ENCODE data around the gene TUBA1B. TPM values are rescaled to one million over a fixed set of nuclear protein-coding genes. Genes with fewer than 3 reads are reported as not detected.
"Not testable (repeated sequence)": the region's sequence is repeated elsewhere in the genome, so short reads cannot be mapped to it uniquely, and the experiment has no call there.

The TUBA1B gene
- total RNA-seq, 1 donor from 2014 or later = 544 TPM

DNA sequence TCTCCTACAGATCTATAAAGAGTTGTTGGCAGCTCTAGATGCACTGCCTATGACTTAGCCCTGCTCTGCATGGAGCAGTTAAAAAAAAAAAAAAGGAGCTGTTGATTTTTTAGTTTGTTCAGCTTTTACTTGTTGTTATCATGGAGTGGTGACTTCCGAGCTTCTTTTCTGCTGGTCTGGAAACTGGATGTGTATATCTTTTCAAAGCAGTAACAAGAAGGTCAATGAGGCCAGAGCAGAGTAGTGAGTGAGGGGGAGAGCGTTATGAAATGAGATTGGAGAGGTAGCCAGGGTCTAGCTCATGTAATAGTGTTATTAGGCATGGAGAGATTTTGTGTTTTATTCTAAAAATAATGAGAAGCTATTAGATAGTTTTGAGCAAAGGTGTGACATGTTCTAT, 13.2 kb upstream of the TUBA1B start:
- Mint-ChIP-seq H3K4me1 (ENCODE audit: low read depth) (no peaks in the 10 kb centered on the region), H3K9me3 (ENCODE audit: low read depth) (no peaks in the 10 kb centered on the region), H3K4me3 (ENCODE audit: unreplicated experiment) (no peak overlapping the region), H3K27me3 (ENCODE audit: low read depth) (no peaks in the 10 kb centered on the region), H3K27ac (ENCODE audit: unreplicated experiment) (no peak overlapping the region), H3K36me3 (ENCODE audit: low read depth) (peaks cover 2% of the 10 kb centered on the region)
- DNase-seq (ENCODE audit: low spot score) = no peak
- TF ChIP-seq, protein P1, sequence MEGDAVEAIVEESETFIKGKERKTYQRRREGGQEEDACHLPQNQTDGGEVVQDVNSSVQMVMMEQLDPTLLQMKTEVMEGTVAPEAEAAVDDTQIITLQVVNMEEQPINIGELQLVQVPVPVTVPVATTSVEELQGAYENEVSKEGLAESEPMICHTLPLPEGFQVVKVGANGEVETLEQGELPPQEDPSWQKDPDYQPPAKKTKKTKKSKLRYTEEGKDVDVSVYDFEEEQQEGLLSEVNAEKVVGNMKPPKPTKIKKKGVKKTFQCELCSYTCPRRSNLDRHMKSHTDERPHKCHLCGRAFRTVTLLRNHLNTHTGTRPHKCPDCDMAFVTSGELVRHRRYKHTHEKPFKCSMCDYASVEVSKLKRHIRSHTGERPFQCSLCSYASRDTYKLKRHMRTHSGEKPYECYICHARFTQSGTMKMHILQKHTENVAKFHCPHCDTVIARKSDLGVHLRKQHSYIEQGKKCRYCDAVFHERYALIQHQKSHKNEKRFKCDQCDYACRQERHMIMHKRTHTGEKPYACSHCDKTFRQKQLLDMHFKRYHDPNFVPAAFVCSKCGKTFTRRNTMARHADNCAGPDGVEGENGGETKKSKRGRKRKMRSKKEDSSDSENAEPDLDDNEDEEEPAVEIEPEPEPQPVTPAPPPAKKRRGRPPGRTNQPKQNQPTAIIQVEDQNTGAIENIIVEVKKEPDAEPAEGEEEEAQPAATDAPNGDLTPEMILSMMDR (IDR thresholded peaks at IDR 0.05) = no peak

DNA sequence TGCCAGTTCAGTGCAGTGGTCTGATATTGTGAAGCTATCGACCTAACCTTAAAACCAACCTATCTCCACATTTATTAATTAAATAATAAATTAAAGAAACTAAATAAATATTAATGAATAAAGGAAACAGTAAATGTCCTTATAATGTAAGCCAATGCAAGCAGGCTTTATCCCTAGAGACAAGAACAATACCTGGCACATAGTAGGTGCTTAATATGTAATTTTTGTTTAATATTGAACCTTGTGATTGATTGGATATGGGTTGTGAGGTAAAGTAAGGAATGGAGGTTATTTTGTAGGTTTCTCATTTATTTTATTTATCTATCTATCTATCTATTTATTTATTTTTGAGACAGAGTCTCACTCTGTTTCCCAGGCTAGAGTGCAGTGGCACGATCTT, 7.8 kb upstream of the TUBA1B start:
- TF ChIP-seq, protein P1 (IDR thresholded peaks at IDR 0.05) = no peak
- Mint-ChIP-seq H3K9me3 (ENCODE audit: low read depth) (no peaks in the 10 kb centered on the region), H3K27ac (ENCODE audit: unreplicated experiment) (no peak overlapping the region), H3K36me3 (ENCODE audit: low read depth) (no peaks in the 10 kb centered on the region), H3K4me1 (ENCODE audit: low read depth) (no peaks in the 10 kb centered on the region), H3K27me3 (ENCODE audit: low read depth) (no peaks in the 10 kb centered on the region), H3K4me3 (ENCODE audit: unreplicated experiment) (no peak overlapping the region)
- DNase-seq (ENCODE audit: low spot score) = no peak

DNA sequence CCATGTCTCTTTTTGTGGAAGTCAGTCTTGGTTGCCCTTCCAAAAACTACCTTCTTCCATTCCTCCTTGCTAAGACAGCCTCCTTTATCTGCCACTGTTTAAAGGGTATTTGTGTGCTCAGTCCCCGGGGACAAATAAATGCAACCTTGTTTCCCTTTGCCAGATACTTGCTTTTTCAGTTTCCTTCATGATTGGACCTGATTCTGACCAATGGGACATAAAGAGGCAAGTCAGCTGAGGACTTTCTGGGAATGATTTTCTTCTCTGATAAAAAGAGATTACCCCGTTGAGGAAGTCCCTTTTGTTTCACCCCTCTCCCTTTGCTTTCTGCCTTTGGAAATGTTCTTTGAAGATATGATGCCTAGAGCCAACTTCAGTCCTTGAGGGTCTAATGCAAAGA, 7.4 kb upstream of the TUBA1B start:
- TF ChIP-seq, protein P1 (IDR thresholded peaks at IDR 0.05) = no peak
- no peaks in the 10 kb centered on the region for H3K9me3 Mint-ChIP-seq (ENCODE audit: low read depth)
- peaks cover 2% of the 10 kb centered on the region for H3K4me1 Mint-ChIP-seq (ENCODE audit: low read depth)
- H3K4me3 Mint-ChIP-seq (ENCODE audit: unreplicated experiment) = no peak overlapping the region
- no peak for DNase-seq (ENCODE audit: low spot score)
- no peak overlapping the region for H3K27ac Mint-ChIP-seq (ENCODE audit: unreplicated experiment)
- H3K27me3 Mint-ChIP-seq (ENCODE audit: low read depth) = no peaks in the 10 kb centered on the region
- no peaks in the 10 kb centered on the region for H3K36me3 Mint-ChIP-seq (ENCODE audit: low read depth)

DNA sequence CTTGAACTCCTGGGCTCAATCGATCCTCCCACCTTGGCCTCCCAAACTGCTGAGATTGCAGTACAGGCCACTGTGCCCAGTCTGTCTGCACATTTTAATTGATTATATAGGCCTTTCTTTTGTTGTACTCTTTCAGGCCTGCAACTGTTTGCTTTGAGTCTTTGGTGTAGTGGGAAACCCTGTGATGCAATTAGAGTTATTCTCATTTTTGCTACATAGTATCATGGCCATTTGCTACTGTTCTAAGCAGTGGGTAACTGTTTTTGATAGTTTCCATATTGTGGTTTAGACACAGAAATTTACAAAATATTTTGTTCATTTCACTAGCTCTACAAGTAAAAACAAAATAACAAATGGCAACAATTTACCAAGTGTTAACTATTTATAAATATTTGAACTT, 6.3 kb upstream of the TUBA1B start:
- peaks cover 12% of the 10 kb centered on the region for H3K4me1 Mint-ChIP-seq (ENCODE audit: low read depth)
- no peak overlapping the region for H3K4me3 Mint-ChIP-seq (ENCODE audit: unreplicated experiment)
- H3K9me3 Mint-ChIP-seq (ENCODE audit: low read depth) = no peaks in the 10 kb centered on the region
- H3K36me3 Mint-ChIP-seq (ENCODE audit: low read depth) = no peaks in the 10 kb centered on the region
- TF ChIP-seq, protein P1 (IDR thresholded peaks at IDR 0.05) = no peak
- no peaks in the 10 kb centered on the region for H3K27me3 Mint-ChIP-seq (ENCODE audit: low read depth)
- no peak for DNase-seq (ENCODE audit: low spot score)
- no peak overlapping the region for H3K27ac Mint-ChIP-seq (ENCODE audit: unreplicated experiment)

DNA sequence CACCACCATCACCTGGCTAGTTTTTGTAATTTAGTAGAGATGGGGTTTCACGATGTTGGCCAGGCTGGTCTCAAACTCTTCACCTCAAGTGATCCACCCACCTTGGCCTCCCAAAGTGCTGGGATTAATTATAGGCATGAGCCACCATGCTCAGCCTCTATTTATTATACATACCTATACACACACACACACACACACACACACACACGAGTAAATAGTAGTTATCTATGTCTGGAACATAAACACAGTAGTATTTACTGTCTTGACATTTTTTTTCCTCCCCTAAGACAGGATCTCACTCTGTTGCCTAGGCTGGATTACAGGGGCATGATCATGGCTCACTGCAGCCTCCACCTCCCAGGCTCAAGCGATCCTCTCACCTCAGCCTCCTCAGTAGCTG, 5.8 kb upstream of the TUBA1B start:
- H3K4me3 Mint-ChIP-seq (ENCODE audit: unreplicated experiment); H3K9me3 Mint-ChIP-seq (ENCODE audit: low read depth); H3K36me3 Mint-ChIP-seq (ENCODE audit: low read depth); H3K27me3 Mint-ChIP-seq (ENCODE audit: low read depth); H3K27ac Mint-ChIP-seq (ENCODE audit: unreplicated experiment); DNase-seq (ENCODE audit: low spot score): not testable (repeated sequence)
- H3K4me1 Mint-ChIP-seq (ENCODE audit: low read depth) = peaks cover 17% of the 10 kb centered on the region

DNA sequence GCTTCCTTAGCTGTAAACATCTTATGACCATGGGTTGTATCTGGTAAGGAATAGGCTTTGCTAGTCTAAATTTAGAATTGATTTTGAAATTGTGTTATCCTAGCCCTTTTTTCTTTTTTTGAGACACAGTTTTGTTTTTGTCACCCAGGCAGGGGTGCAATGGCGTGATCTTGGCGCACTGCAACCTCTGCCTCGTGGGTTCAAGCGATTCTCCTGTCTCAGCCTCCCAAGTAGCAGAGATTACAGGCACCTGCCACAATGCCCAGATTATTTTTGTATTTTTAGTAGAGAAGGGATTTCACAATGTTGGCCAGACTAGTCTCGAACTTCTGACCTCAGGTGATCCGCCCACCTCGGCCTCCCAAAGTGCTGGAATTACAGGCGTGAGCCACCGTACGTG, 2.4 kb upstream of the TUBA1B start:
- no peak for DNase-seq (ENCODE audit: low spot score)
- H3K4me1 Mint-ChIP-seq (ENCODE audit: low read depth) = peaks cover 37% of the 10 kb centered on the region
- peak overlapping the region; percentile 27 for H3K27ac Mint-ChIP-seq (ENCODE audit: unreplicated experiment)
- peaks cover 22% of the 10 kb centered on the region for H3K36me3 Mint-ChIP-seq (ENCODE audit: low read depth)
- TF ChIP-seq, protein P1 (IDR thresholded peaks at IDR 0.05) = no peak
- no peak overlapping the region for H3K4me3 Mint-ChIP-seq (ENCODE audit: unreplicated experiment)
- H3K27me3 Mint-ChIP-seq (ENCODE audit: low read depth) = no peaks in the 10 kb centered on the region
- no peaks in the 10 kb centered on the region for H3K9me3 Mint-ChIP-seq (ENCODE audit: low read depth)

Data from chondrocyte (in vitro differentiated cells).